Tibial nerve (tissue), 4 donors: ENCODE results near the gene EPM2A. TPM values are rescaled to one million over a fixed set of nuclear protein-coding genes. Genes with fewer than 3 reads are reported as not detected.

Experiments used
- DNase-seq, 2 donors: peaks; one replicate each; pipeline ENCODE4 v3.0.0-alpha.2; 2019; ENCODE audit warnings: low spot score in 2 of 2
- H3K27ac ChIP-seq, 4 donors: fragments of 200-600 bp; sonication (generic) in 3 of 4; one replicate each; pipeline ENCODE4 v1.5.1; 2017 to 2019; ENCODE audit warnings: mild to moderate bottlenecking in 1 of 4
- H3K27me3 ChIP-seq, 2 donors: fragments of 200-600 bp; sonication (generic) in 1 of 2; one replicate each; pipeline versions ENCODE4 v1.5.1 to v1.6.0; 2017 to 2019
- H3K36me3 ChIP-seq, 3 donors: fragments of 200-600 bp; sonication (generic); one replicate each; pipeline ENCODE4 v1.5.1; 2018 to 2019
- H3K4me1 ChIP-seq, 4 donors: fragments of 200-600 bp; sonication (generic) in 3 of 4; one replicate each; pipeline ENCODE4 v1.5.1; 2017 to 2019
- H3K4me3 ChIP-seq, 4 donors: fragments of 200-600 bp; sonication (generic) in 3 of 4; one replicate each; pipeline ENCODE4 v1.5.1; 2017 to 2019; ENCODE audit warnings: mild to moderate bottlenecking in 1 of 4, moderate library complexity in 1 of 4
- H3K9me3 ChIP-seq, 4 donors: fragments of 200-600 bp; sonication (generic) in 3 of 4; one replicate each; pipeline ENCODE4 v1.5.1; 2017 to 2019
- CTCF ChIP-seq, 5 experiments: fragments of 200-600 bp in 3 of 5; fragments of 450-650 bp in 2 of 5; sonication (generic) in 3 of 5; IDR thresholded peaks; one replicate each; pipeline ENCODE4 v1.5.1; 2016 to 2019; ENCODE audit warnings: antibody characterized with exemption in 5 of 5, mild to moderate bottlenecking in 3 of 5, moderate library complexity in 2 of 5
- EP300 ChIP-seq, 2 donors: sonication (generic); formaldehyde crosslinking; IDR thresholded peaks; one replicate each; pipeline ENCODE4 v1.6.1; 2017; ENCODE audit warnings: antibody characterized with exemption in 2 of 2, mild to moderate bottlenecking in 1 of 2
- POLR2A ChIP-seq, 2 donors: fragments of 450-650 bp; IDR thresholded peaks; one replicate each; pipeline ENCODE4 v1.6.1; 2017; ENCODE audit warnings: antibody characterized with exemption in 2 of 2, mild to moderate bottlenecking in 2 of 2, moderate library complexity in 2 of 2
- WGBS, 2 donors: methylation state at CpG; one replicate each; pipeline ENCODE4 v1.1.5; 2018; 5-methylcytosine and 5-hydroxymethylcytosine counted together
- total RNA-seq, 4 donors: library from RNA; depleted of rRNA; stranded (reverse); fragments of >200 nt; gene quantifications; one replicate each; pipeline ENCODE4 v1.1.0, GENCODE V29; 2016

EPM2A gene
- total RNA-seq, 4 donors from 2014 or later = 14.7 to 24.9 (median 20.3) TPM

GRCh38 chr6:145673504-145673903, 61.8 kb downstream of the EPM2A start:
- Histone ChIP-seq H3K36me3 (peaks cover 0 to 36% (median 0%) of the 10 kb centered on the region in 3 donors), H3K27ac (no peak overlapping the region)
- no peak for TF ChIP-seq POLR2A (IDR thresholded peaks at IDR 0.05)
- TF ChIP-seq EP300 (IDR thresholded peaks at IDR 0.05) = no peak
- no peak for TF ChIP-seq CTCF (IDR thresholded peaks at IDR 0.05)

GRCh38 chr6:145670311-145670710, 65.0 kb downstream of the EPM2A start:
- Histone ChIP-seq H3K27ac (no peak overlapping the region), H3K4me3 (no peak overlapping the region), H3K9me3 (no peaks in the 10 kb centered on the region), H3K27me3 (no peaks in the 10 kb centered on the region), H3K36me3 (peaks cover 0 to 29% (median 0%) of the 10 kb centered on the region in 3 donors), H3K4me1 (peaks cover 0 to 8% (median 0%) of the 10 kb centered on the region in 4 donors)
- no peak for TF ChIP-seq EP300 (IDR thresholded peaks at IDR 0.05)
- TF ChIP-seq CTCF (IDR thresholded peaks at IDR 0.05) = no peak
- no peak for TF ChIP-seq POLR2A (IDR thresholded peaks at IDR 0.05)
- DNase-seq = no peak
- 42 to 56% methylated on average over 1 of the region's 1 CpG for WGBS, 2 donors

More at GRCh38 chr6:145673504-145673903, 61.8 kb downstream of the EPM2A start:
- WGBS, 2 donors = 88 to 89% methylated on average over 5 of the region's 5 CpGs
- H3K27me3 ChIP-seq = no peaks in the 10 kb centered on the region
- DNase-seq = no peak
- H3K9me3 ChIP-seq = peaks cover 0 to 9% (median 0%) of the 10 kb centered on the region in 4 donors
- H3K4me3 ChIP-seq = no peak overlapping the region
- H3K4me1 ChIP-seq = peaks cover 0 to 8% (median 0%) of the 10 kb centered on the region in 4 donors

GRCh38 chr6:145669627-145670034, 65.7 kb downstream of the EPM2A start:
- no peaks in the 10 kb centered on the region for H3K27me3 ChIP-seq
- H3K4me1 ChIP-seq = peaks cover 0 to 8% (median 0%) of the 10 kb centered on the region in 4 donors
- no peak overlapping the region for H3K27ac ChIP-seq
- WGBS, 2 donors = 64 to 65% methylated on average over 2 of the region's 2 CpGs
- H3K4me3 ChIP-seq = no peak overlapping the region
- DNase-seq = no peak
- H3K9me3 ChIP-seq = no peaks in the 10 kb centered on the region
- peaks cover 0 to 22% (median 0%) of the 10 kb centered on the region in 3 donors for H3K36me3 ChIP-seq
- TF ChIP-seq EP300 (IDR thresholded peaks at IDR 0.05) (no peak), CTCF (IDR thresholded peaks at IDR 0.05) (no peak), POLR2A (IDR thresholded peaks at IDR 0.05) (no peak)

- Histone ChIP-seq H3K27ac (no peak overlapping the region), H3K4me1 (peaks cover 0 to 8% (median 0%) of the 10 kb centered on the region in 4 donors), H3K27me3 (no peaks in the 10 kb centered on the region), H3K9me3 (no peaks in the 10 kb centered on the region), H3K36me3 (peaks cover 0 to 15% (median 0%) of the 10 kb centered on the region in 3 donors), H3K4me3 (no peak overlapping the region)
- no peak for TF ChIP-seq CTCF (IDR thresholded peaks at IDR 0.05)
- TF ChIP-seq EP300 (IDR thresholded peaks at IDR 0.05) = no peak
- no peak for TF ChIP-seq POLR2A (IDR thresholded peaks at IDR 0.05)
- 72 to 87% methylated on average over 1 of the region's 1 CpG for WGBS, 2 donors
- no peak for DNase-seq
Observed at GRCh38 chr6:145668844-145669243, 66.5 kb downstream of the EPM2A start.

- Histone ChIP-seq H3K9me3 (no peaks in the 10 kb centered on the region), H3K36me3 (no peaks in the 10 kb centered on the region), H3K4me3 (no peak overlapping the region), H3K27me3 (no peaks in the 10 kb centered on the region), H3K27ac (no peak overlapping the region), H3K4me1 (no peaks in the 10 kb centered on the region)
- TF ChIP-seq CTCF (IDR thresholded peaks at IDR 0.05) (no peak), EP300 (IDR thresholded peaks at IDR 0.05) (no peak), POLR2A (IDR thresholded peaks at IDR 0.05) (no peak)
- DNase-seq = no peak
- 84 to 85% methylated on average over 6 of the region's 6 CpGs for WGBS, 2 donors
Observed at GRCh38 chr6:145660676-145661075, 74.6 kb downstream of the EPM2A start.
